SU-DHL-6 (cell line): ENCODE data around the gene CPNE2.

ENCODE experiments used
- H2AFZ ChIP-seq: fragments of 200-600 bp; sonication (generic); 2 replicates; pipeline ENCODE4 v1.6.1; 2014; ENCODE audit warnings: low read depth, mild to moderate bottlenecking, moderate library complexity, mixed read lengths, antibody characterized with exemption, low read length; ENCODE audit not compliant: severe bottlenecking
- H3F3A ChIP-seq: fragments of 200-600 bp; shearing (Covaris generic); 2 replicates; pipeline ENCODE4 v1.6.0; 2016; ENCODE audit warnings: antibody characterized with exemption, mild to moderate bottlenecking; ENCODE audit not compliant: insufficient read depth
- H3K27ac ChIP-seq: fragments of 200-600 bp; sonication (generic); 2 replicates; pipeline ENCODE4 v1.5.1; 2016; ENCODE audit warnings: low read depth, mild to moderate bottlenecking, low read length, moderate library complexity, mixed read lengths
- H3K27me3 ChIP-seq: fragments of 200-600 bp; sonication (generic), shearing (Covaris generic); 2 replicates; pipeline ENCODE4 v1.6.0; 2014; ENCODE audit warnings: mild to moderate bottlenecking, low read length
- H3K36me3 ChIP-seq: fragments of 200-600 bp; sonication (generic); 2 replicates; pipeline ENCODE4 v1.6.1; 2014; ENCODE audit warnings: mild to moderate bottlenecking, low read length, mixed read lengths
- H3K4me2 ChIP-seq: fragments of 300-600, 200-600 bp; shearing (Covaris generic), sonication (generic); 2 replicates; pipeline ENCODE4 v1.6.0; 2014; ENCODE audit warnings: low read length, low read depth, mild to moderate bottlenecking; ENCODE audit not compliant: poor library complexity, severe bottlenecking
- H3K4me3 ChIP-seq: fragments of 200-600 bp; sonication (generic); 2 replicates; pipeline ENCODE4 v1.5.1; 2014; ENCODE audit warnings: antibody characterized with exemption, low read length, mild to moderate bottlenecking, mixed read lengths; ENCODE audit not compliant: insufficient read depth, poor library complexity, severe bottlenecking
- H3K79me2 ChIP-seq: fragments of 200-600 bp; sonication (generic); 2 replicates; pipeline ENCODE4 v1.6.1; 2014; ENCODE audit warnings: mild to moderate bottlenecking, low read length, moderate library complexity; ENCODE audit not compliant: insufficient read depth
- H3K9ac ChIP-seq: fragments of 200-600 bp; sonication (generic); 2 replicates; pipeline ENCODE4 v1.7.0; 2014; ENCODE audit warnings: mild to moderate bottlenecking, low read length
- H3K9me2 ChIP-seq: fragments of 200-600 bp; sonication (generic); replicated peaks from 2 replicates; pipeline ENCODE4 v1.6.1; 2014; ENCODE audit warnings: low read length; ENCODE audit not compliant: insufficient read depth
- H3K9me3 ChIP-seq: fragments of 200-600 bp; sonication (generic); 2 replicates; pipeline ENCODE4 v1.6.1; 2014; ENCODE audit warnings: low read length, mixed read lengths; ENCODE audit not compliant: insufficient read depth
- H4K20me1 ChIP-seq: fragments of 200-600 bp; sonication (generic); 2 replicates; pipeline ENCODE4 v1.6.1; 2014; ENCODE audit warnings: low read depth, mild to moderate bottlenecking, antibody characterized with exemption, low read length, moderate library complexity, mixed read lengths
- EZH2phosphoT487 ChIP-seq: fragments of 200-600 bp; sonication (generic), shearing (Covaris generic); conservative IDR thresholded peaks from 2 replicates; pipeline ENCODE4 v1.6.1; 2018; ENCODE audit warnings: mild to moderate bottlenecking, antibody characterized with exemption, low read length, moderate library complexity, mixed read lengths
- TF ChIP-seq, protein P1 (sequence below): fragments of 200-600 bp; sonication (generic); IDR thresholded peaks from one replicate; pipeline ENCODE4 v1.5.1; 2017; ENCODE audit warnings: antibody characterized with exemption, mild to moderate bottlenecking, low read length, moderate library complexity; ENCODE audit not compliant: insufficient read depth, poor library complexity, severe bottlenecking

The CPNE2 gene

GRCh38 chr16:57072616-57073275 is 19.6 kb upstream of the CPNE2 start:
- Histone ChIP-seq H3K9me3 (no peaks in the 10 kb centered on the region), H3K9ac (no peak overlapping the region), H3K36me3 (no peaks in the 10 kb centered on the region), H3K27me3 (no peaks in the 10 kb centered on the region), H3F3A (no peaks in the 10 kb centered on the region), H3K27ac (no peak overlapping the region), H3K9me2 (no peaks in the 10 kb centered on the region), H2AFZ (no peak overlapping the region), H4K20me1 (no peaks in the 10 kb centered on the region), H3K4me2 (no peak overlapping the region), H3K79me2 (no peaks in the 10 kb centered on the region), H3K4me3 (no peak overlapping the region)
- TF ChIP-seq, protein P1, sequence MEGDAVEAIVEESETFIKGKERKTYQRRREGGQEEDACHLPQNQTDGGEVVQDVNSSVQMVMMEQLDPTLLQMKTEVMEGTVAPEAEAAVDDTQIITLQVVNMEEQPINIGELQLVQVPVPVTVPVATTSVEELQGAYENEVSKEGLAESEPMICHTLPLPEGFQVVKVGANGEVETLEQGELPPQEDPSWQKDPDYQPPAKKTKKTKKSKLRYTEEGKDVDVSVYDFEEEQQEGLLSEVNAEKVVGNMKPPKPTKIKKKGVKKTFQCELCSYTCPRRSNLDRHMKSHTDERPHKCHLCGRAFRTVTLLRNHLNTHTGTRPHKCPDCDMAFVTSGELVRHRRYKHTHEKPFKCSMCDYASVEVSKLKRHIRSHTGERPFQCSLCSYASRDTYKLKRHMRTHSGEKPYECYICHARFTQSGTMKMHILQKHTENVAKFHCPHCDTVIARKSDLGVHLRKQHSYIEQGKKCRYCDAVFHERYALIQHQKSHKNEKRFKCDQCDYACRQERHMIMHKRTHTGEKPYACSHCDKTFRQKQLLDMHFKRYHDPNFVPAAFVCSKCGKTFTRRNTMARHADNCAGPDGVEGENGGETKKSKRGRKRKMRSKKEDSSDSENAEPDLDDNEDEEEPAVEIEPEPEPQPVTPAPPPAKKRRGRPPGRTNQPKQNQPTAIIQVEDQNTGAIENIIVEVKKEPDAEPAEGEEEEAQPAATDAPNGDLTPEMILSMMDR, result no peak
- no peak for TF ChIP-seq EZH2phosphoT487

GRCh38 chr16:57077714-57078113 is 14.7 kb upstream of the CPNE2 start:
- Histone ChIP-seq H3F3A (no peaks in the 10 kb centered on the region), H3K9ac (no peak overlapping the region), H3K9me3 (no peaks in the 10 kb centered on the region), H3K9me2 (no peaks in the 10 kb centered on the region), H3K36me3 (no peaks in the 10 kb centered on the region), H3K27me3 (no peaks in the 10 kb centered on the region), H3K4me2 (no peak overlapping the region), H3K79me2 (no peaks in the 10 kb centered on the region), H2AFZ (no peak overlapping the region), H4K20me1 (no peaks in the 10 kb centered on the region), H3K27ac (no peak overlapping the region), H3K4me3 (no peak overlapping the region)
- no peak for TF ChIP-seq EZH2phosphoT487
- TF ChIP-seq, protein P1, result no peak

GRCh38 chr16:57081744-57082143 is 10.6 kb upstream of the CPNE2 start:
- Histone ChIP-seq H3K9me2 (no peaks in the 10 kb centered on the region), H4K20me1 (no peaks in the 10 kb centered on the region), H3K4me2 (no peak overlapping the region), H3K36me3 (no peaks in the 10 kb centered on the region), H3K79me2 (no peaks in the 10 kb centered on the region), H3F3A (no peaks in the 10 kb centered on the region), H3K9me3 (no peaks in the 10 kb centered on the region), H3K4me3 (no peak overlapping the region), H3K27ac (no peak overlapping the region), H3K9ac (no peak overlapping the region), H2AFZ (no peak overlapping the region), H3K27me3 (no peaks in the 10 kb centered on the region)
- TF ChIP-seq, protein P1, result no peak
- no peak for TF ChIP-seq EZH2phosphoT487
